GM12892 (cell line): ENCODE data around the gene RBFOX2.

ENCODE experiments used
- DNase-seq: peaks from one replicate; pipeline ENCODE4 v3.0.0; 2011; ENCODE audit not compliant: insufficient read length
- FAIRE-seq: peaks from 2 replicates; lab custom pipeline; 2011; peaks lifted over from hg19 to GRCh38; lab: Jason Lieb, UNC
- POLR2A ChIP-seq: IDR thresholded peaks from 2 replicates; pipeline ENCODE4 v1.6.1; 2011; ENCODE audit warnings: low read depth, low read length, control low read depth
- POLR2AphosphoS5 ChIP-seq: IDR thresholded peaks from 2 replicates; pipeline ENCODE4 v1.6.1; 2011; ENCODE audit warnings: low read depth, low read length, control low read depth
- TAF1 ChIP-seq: IDR thresholded peaks from 2 replicates; pipeline ENCODE4 v1.6.1; 2011; ENCODE audit warnings: low read depth, mild to moderate bottlenecking, control low read depth, low read length, borderline replicate concordance

Gene RBFOX2

DNA sequence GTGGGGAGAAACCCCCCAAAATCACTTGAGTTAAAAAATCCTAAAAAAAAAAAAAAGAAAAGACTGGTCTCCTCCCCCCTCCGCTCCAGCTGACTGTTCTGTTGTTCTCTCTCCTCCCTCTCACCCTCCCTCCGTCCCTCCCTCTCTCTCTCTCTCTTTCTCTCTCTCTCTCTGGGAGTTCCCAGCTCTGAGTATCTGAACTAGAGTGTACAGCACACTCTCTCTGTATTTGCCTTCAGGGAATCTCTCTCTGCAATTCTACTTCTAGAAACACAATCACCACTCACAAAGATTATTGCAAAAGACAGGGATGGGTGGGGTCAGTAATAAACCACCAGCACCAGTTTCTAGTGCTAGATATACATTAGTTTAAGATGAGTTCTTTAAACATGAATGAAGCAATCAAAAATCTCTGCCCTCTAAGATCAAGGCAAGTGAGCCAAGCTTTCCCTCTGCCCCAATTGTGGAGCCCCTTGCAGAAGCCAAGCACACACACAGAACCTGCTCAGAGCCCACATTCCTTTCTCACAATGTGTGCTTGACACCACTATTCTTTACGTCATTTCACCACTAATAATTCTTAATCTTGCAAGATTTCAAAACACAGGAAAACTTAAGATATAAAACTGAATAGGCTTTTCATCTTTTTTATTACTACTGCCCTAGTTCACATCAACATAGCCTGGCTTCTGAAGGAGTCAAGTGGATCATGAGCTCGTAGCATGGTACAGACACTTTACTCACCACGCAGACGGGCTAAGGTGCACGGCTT, 133.5 kb downstream of the RBFOX2 start:
- DNase-seq: no peak
- no peak for FAIRE-seq
- no peak for TF ChIP-seq TAF1
- no peak for TF ChIP-seq POLR2AphosphoS5
- no peak for TF ChIP-seq POLR2A

- no peak for DNase-seq
- TF ChIP-seq POLR2A: no peak
- FAIRE-seq: no peak
These were observed 134.2 kb downstream of the RBFOX2 start for GRCh38 chr22:35894464-35894878.

DNA sequence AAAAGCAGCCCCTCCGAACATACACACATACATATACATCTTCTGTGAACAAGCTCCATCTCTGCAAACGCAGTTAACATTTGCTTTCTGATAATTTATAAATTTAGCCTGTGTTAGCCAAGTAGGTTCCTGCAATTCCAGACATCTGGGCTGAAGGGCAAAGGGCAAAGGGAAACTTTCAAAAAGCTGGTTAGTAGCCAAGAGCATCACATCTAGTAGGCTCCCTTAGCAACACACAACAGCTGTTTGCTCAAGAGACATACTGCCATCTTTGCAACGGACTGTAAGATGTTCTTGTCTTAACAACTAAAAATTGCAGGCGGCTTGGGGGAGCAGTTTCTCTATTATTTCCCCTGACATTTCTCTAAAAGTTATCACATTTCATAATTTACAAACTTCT, 134.9 kb downstream of the RBFOX2 start:
- FAIRE-seq (no peak), DNase-seq (no peak)
- TF ChIP-seq POLR2A: no peak

GRCh38 chr22:35892192-35892591, 136.4 kb downstream of the RBFOX2 start:
- no peak for FAIRE-seq
- no peak for DNase-seq
- TF ChIP-seq POLR2AphosphoS5 (no peak), POLR2A (no peak), TAF1 (no peak)

- FAIRE-seq: no peak
- no peak for TF ChIP-seq TAF1
- no peak for TF ChIP-seq POLR2A
- no peak for TF ChIP-seq POLR2AphosphoS5
- DNase-seq: no peak
These were observed 137.2 kb downstream of the RBFOX2 start for GRCh38 chr22:35891442-35891841.

DNA sequence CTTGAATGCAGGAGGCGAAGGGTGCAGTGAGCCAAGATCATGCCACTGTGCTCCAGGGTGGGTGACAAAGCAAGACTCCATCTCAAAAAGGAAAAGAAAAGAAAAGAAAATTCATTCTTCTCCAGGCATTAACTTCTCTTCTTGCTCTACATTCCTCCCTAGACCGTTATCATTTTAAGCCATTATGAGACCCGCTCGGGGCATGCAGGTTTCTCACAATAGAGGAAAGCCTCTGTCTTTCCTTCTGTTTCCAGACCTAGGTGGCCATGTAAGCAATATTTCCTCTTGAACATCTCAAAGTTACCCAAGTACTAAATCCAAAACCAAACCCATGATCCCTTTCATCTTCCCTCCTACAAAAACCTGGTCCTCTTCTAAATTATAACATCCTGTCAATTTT, 139.6 kb downstream of the RBFOX2 start:
- DNase-seq (no peak), FAIRE-seq (no peak)
- TF ChIP-seq POLR2AphosphoS5 (no peak), TAF1 (no peak), POLR2A (no peak)

GRCh38 chr22:35888181-35888870, 140.3 kb downstream of the RBFOX2 start:
- DNase-seq (no peak), FAIRE-seq (no peak)
- TF ChIP-seq TAF1 (no peak), POLR2AphosphoS5 (no peak)

DNA sequence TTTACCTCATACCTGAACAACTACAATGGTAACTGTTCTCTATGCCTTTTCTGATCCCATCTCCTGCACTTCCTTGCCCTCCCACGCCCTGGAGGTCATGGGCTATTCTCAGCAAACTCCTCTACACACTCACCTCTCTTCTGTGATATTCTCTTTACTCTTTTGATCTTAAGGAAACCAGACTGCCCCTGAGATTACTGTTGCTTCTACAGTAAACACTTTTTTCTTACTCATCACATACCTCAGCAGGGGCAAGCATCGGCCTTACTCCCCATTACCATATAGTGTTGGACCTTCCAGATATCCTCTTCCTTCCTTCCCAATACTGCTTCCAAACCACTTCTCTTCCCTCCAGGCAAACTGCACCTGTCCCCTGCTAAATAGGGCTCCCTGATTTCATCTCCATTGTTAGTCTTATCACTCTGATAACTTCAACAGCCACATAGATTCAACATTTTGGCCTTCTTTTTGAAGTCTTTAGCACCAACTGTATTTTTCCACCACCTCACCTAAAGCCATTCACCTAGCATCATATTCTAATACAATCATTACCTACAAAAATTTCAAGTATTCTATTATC, 141.2 kb downstream of the RBFOX2 start:
- no peak for FAIRE-seq
- no peak for TF ChIP-seq POLR2AphosphoS5
- TF ChIP-seq TAF1: no peak
- no peak for TF ChIP-seq POLR2A

GRCh38 chr22:35886309-35886708, 142.3 kb downstream of the RBFOX2 start:
- DNase-seq (no peak), FAIRE-seq (no peak)
- TF ChIP-seq POLR2AphosphoS5 (no peak), POLR2A (no peak), TAF1 (no peak)

More for the DNA sequence above, 141.2 kb downstream of the RBFOX2 start:
- no peak for DNase-seq

DNA sequence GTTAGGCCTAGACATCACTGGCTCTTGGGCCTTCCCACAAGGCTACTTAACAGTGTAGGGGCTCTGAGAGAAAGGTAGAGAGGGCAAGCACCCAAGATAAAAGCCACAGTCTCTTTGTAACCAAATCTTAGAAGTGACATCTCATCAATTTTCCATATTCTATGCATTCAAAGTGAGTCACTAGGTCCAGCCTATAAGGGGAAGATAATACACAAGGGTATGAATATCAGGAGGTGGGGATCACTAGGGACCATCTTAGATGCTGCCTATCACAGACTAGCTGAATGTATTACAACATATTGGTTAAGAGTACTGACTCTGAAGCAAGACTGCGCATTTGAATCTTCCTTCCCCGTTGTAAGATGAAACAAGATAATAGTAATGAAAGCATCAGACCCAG, 144.1 kb downstream of the RBFOX2 start:
- TF ChIP-seq POLR2AphosphoS5 (no peak), POLR2A (no peak), TAF1 (no peak)
- DNase-seq (no peak), FAIRE-seq (no peak)

DNA sequence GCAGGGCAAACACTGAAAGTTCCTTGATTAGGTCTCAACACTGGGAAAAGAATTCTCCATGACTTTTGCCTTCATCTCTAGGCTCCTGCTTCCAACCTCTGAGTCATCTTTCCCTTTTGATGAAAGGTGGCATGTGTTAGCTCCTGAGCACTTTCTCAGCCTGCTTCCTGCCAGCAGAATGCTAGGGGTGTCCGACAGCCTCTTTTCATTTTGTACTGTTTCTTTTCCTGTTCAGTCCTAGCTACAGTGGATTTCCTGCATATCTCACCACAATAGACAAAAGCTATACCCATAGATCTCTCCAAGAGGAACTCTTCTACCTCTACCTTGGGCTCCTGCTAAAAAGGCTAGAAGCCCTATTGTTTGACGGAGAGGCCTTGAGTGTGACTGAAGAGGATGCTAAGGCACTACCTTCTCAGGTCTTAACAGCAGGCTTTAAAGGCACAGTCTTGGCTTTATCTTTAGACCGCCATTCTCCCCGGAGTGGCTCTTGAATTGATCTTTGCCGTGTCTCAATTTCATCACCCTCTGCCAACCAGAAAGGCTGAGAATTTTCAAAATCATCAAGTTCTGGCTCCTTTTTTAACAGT, 145.5 kb downstream of the RBFOX2 start:
- FAIRE-seq (no peak), DNase-seq (no peak)
- TF ChIP-seq TAF1 (no peak), POLR2AphosphoS5 (no peak), POLR2A (no peak)

DNA sequence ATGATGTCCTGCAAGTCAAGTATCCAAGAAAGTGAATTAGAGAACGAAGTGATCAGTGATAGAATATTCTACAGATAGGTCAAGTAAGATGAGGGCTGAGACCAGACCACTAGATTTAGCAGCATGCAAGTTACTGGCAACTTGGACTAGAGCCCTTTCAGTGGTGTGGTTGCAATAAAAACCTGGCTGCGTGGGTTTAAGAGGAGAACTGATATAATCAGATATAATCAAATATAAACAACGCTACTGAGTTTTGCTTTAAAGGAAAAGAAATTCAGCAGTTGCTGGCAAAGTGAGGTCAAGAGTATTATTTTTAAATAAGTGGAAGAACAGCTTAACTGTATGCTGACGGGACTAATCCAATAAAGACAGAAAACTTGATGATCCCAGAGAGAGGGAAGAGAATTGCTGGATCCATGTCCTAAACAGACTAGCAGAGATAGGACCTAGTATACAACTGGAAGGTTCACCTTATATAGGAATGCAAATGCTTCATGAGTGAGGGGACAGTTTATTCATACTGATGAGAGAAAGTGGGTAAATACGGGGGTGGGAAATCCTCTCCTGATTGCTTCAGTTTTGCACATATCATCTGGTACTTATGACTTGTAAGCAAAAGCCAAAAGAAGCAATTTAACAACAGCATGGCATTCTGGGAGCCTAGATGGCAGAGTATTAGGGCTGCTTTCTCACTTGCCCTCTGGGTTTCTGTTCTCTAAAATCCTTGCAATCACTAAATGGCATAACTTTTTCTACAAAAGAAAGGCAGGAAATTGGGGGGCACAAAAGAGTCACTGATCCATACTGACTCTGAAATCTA, 146.2 kb downstream of the RBFOX2 start:
- no peak for DNase-seq
- TF ChIP-seq POLR2A (no peak), POLR2AphosphoS5 (no peak), TAF1 (no peak)
- FAIRE-seq: no peak
